Measurements from ENCODE around the gene RBBP8. TPM values are rescaled to one million over a fixed set of nuclear protein-coding genes. Genes with fewer than 3 reads are reported as not detected.

The RBBP8 gene
- total RNA-seq, 2 experiments from 2014 or later, result 1.2 to 2.5 TPM

DNA sequence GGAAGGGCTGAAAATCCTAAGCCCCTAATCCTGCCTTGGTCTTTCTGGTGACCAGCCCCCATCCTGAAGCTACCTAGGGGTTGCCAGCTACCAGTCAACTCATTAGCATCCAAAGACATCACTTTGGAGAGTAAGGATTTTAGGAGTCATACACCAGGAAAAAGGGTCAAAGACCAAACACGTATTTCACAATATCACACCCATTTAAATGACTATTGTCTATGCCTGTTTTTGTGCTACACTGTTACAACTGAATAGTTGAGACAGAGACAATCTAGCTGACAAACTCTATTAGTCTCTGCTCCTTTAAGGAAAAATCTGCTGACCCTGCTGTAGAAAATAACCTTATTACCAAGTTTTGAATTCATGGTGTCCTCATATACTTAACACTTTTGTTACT lies 21.0 kb upstream of the RBBP8 start:
- no peak for ATAC-seq (ENCODE audit: poor library complexity)
- H3K9me3 Mint-ChIP-seq, result no peaks in the 10 kb centered on the region
- H3K27ac Mint-ChIP-seq, result no peak overlapping the region
- ChIA-PET CTCF (no interaction called here), POLR2A (no interaction called here)
- H3K4me1 ChIP-seq (ENCODE audit: insufficient read depth, low read length), result no peaks in the 10 kb centered on the region
- H3K36me3 ChIP-seq (ENCODE audit: insufficient read depth, low read length), result no peaks in the 10 kb centered on the region
- H3K9me3 ChIP-seq (ENCODE audit: control insufficient read depth in 1 of 2, insufficient read depth in 1 of 2, low read length in 2 of 2), result no peaks in the 10 kb centered on the region
- peaks cover 6% of the 10 kb centered on the region for H3K27me3 Mint-ChIP-seq
- peaks cover 0 to 5% of the 10 kb centered on the region in 2 experiments for H3K27me3 ChIP-seq (ENCODE audit: control insufficient read depth in 1 of 2, insufficient read depth in 2 of 2, low read length in 2 of 2)
- DNase-seq, result no peak
- intact Hi-C loops (cut with DNase I, micrococcal nuclease), result no loop called here
- TF ChIP-seq, protein P1, sequence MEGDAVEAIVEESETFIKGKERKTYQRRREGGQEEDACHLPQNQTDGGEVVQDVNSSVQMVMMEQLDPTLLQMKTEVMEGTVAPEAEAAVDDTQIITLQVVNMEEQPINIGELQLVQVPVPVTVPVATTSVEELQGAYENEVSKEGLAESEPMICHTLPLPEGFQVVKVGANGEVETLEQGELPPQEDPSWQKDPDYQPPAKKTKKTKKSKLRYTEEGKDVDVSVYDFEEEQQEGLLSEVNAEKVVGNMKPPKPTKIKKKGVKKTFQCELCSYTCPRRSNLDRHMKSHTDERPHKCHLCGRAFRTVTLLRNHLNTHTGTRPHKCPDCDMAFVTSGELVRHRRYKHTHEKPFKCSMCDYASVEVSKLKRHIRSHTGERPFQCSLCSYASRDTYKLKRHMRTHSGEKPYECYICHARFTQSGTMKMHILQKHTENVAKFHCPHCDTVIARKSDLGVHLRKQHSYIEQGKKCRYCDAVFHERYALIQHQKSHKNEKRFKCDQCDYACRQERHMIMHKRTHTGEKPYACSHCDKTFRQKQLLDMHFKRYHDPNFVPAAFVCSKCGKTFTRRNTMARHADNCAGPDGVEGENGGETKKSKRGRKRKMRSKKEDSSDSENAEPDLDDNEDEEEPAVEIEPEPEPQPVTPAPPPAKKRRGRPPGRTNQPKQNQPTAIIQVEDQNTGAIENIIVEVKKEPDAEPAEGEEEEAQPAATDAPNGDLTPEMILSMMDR (IDR thresholded peaks at IDR 0.05), result no peak
- no peak overlapping the region for H3K27ac ChIP-seq (ENCODE audit: low read depth in 1 of 2, low read length in 2 of 2)
- H3K4me1 Mint-ChIP-seq (ENCODE audit: low read depth), result no peaks in the 10 kb centered on the region
- no peaks in the 10 kb centered on the region for H3K36me3 Mint-ChIP-seq (ENCODE audit: low read depth)
- H3K4me3 ChIP-seq (ENCODE audit: low read length), result no peak overlapping the region
- H3K4me3 Mint-ChIP-seq, result no peak overlapping the region

DNA sequence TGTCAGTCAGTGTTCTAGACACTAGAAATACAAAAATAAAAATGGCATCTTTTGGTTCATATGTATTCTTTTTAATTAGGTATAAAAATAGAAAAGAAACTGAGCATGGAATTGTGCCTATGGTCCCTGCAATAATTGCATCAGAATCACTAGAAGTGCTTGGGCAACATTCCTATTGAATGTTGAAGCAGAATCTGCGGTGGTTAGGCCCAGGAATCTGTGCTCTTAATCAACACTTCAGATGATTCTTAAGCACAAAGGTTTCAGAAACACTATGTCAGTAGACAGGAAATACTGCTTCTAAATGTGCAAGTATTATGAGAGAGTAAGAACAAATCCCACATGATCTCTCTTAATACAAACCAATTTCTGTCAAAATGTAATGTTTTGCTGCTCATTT lies 20.3 kb upstream of the RBBP8 start:
- H3K4me3 ChIP-seq (ENCODE audit: low read length), result no peak overlapping the region
- Mint-ChIP-seq H3K27ac (no peak overlapping the region), H3K9me3 (no peaks in the 10 kb centered on the region), H3K36me3 (ENCODE audit: low read depth) (no peaks in the 10 kb centered on the region), H3K4me3 (no peak overlapping the region), H3K4me1 (ENCODE audit: low read depth) (no peaks in the 10 kb centered on the region), H3K27me3 (peaks cover 6% of the 10 kb centered on the region)
- H3K27ac ChIP-seq (ENCODE audit: low read depth in 1 of 2, low read length in 2 of 2), result no peak overlapping the region
- TF ChIP-seq, protein P1 (IDR thresholded peaks at IDR 0.05), result no peak
- DNase-seq (no peak), ATAC-seq (ENCODE audit: poor library complexity) (no peak)
- ChIA-PET POLR2A (no interaction called here), CTCF (no interaction called here)
- H3K27me3 ChIP-seq (ENCODE audit: control insufficient read depth in 1 of 2, insufficient read depth in 2 of 2, low read length in 2 of 2), result peaks cover 0 to 5% of the 10 kb centered on the region in 2 experiments
- no peaks in the 10 kb centered on the region for H3K9me3 ChIP-seq (ENCODE audit: control insufficient read depth in 1 of 2, insufficient read depth in 1 of 2, low read length in 2 of 2)
- H3K4me1 ChIP-seq (ENCODE audit: insufficient read depth, low read length), result no peaks in the 10 kb centered on the region
- intact Hi-C loops (cut with DNase I, micrococcal nuclease), result no loop called here
- no peaks in the 10 kb centered on the region for H3K36me3 ChIP-seq (ENCODE audit: insufficient read depth, low read length)

DNA sequence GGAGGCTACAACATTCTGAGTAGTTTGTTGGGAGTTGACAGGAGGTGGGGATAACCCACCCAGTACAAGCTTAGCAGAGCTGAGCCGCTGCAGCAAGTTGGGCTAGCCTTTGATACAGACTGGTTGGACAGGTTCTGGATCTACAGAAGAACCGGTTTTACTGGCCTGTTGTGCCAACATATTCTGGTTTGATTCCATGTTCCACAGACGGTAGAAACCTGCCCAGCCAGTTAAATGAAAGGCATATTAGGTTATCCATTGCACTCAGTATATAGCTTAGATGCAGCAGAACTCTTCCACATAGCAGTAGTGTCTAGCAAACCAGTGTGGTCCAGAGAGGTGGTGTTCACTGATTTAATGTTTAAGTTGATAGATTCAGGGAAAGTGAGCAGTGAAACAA lies 19.3 kb upstream of the RBBP8 start:
- no peaks in the 10 kb centered on the region for H3K4me1 Mint-ChIP-seq (ENCODE audit: low read depth)
- no peaks in the 10 kb centered on the region for H3K4me1 ChIP-seq (ENCODE audit: insufficient read depth, low read length)
- no peaks in the 10 kb centered on the region for H3K9me3 ChIP-seq (ENCODE audit: control insufficient read depth in 1 of 2, insufficient read depth in 1 of 2, low read length in 2 of 2)
- no peak overlapping the region for H3K27ac Mint-ChIP-seq
- H3K27me3 ChIP-seq (ENCODE audit: control insufficient read depth in 1 of 2, insufficient read depth in 2 of 2, low read length in 2 of 2), result peaks cover 0 to 5% of the 10 kb centered on the region in 2 experiments
- intact Hi-C loops (cut with DNase I, micrococcal nuclease), result no loop called here
- ChIA-PET CTCF (no interaction called here), POLR2A (no interaction called here)
- no peak overlapping the region for H3K4me3 ChIP-seq (ENCODE audit: low read length)
- H3K36me3 ChIP-seq (ENCODE audit: insufficient read depth, low read length), result no peaks in the 10 kb centered on the region
- no peaks in the 10 kb centered on the region for H3K9me3 Mint-ChIP-seq
- no peak overlapping the region for H3K27ac ChIP-seq (ENCODE audit: low read depth in 1 of 2, low read length in 2 of 2)
- H3K27me3 Mint-ChIP-seq, result peaks cover 5% of the 10 kb centered on the region
- ATAC-seq (ENCODE audit: poor library complexity), result no peak
- TF ChIP-seq, protein P1 (IDR thresholded peaks at IDR 0.05), result no peak
- no peaks in the 10 kb centered on the region for H3K36me3 Mint-ChIP-seq (ENCODE audit: low read depth)
- H3K4me3 Mint-ChIP-seq, result no peak overlapping the region
- no peak for DNase-seq

Measured in CD4-positive, alpha-beta T cell (primary cell).